Neural cell (in vitro differentiated cells): Measurements from ENCODE around the gene SHTN1.

Experiments
- CTCF ChIP-seq: fragments of 450-650 bp; IDR thresholded peaks from 2 replicates; pipeline ENCODE4 v1.5.1; 2014; ENCODE audit warnings: antibody characterized with exemption, mild to moderate bottlenecking, moderate library complexity; ENCODE audit not compliant: poor library complexity, severe bottlenecking
- POLR2AphosphoS5 ChIP-seq: IDR thresholded peaks from 2 replicates; pipeline ENCODE4 v1.6.1; 2012
- REST ChIP-seq: IDR thresholded peaks from 2 replicates; pipeline ENCODE4 v1.6.1; 2012; ENCODE audit warnings: borderline replicate concordance

GRCh38 chr10:116877391-116877790 is 127.6 kb downstream of the SHTN1 start:
- no peak for TF ChIP-seq CTCF
- TF ChIP-seq POLR2AphosphoS5, result no peak
- TF ChIP-seq REST, result no peak
